Measurements from ENCODE around the gene TDRD10. TPM values are rescaled to one million over a fixed set of nuclear protein-coding genes. Genes with fewer than 3 reads are reported as not detected.

Gene TDRD10
- total RNA-seq, 1 experiment from 2014 or later = not detected

GRCh38 chr1:154572468-154573167 lies 70.6 kb downstream of the TDRD10 start:
- DNase-seq (ENCODE audit: low spot score) = no peak
- Histone ChIP-seq H3K4me1 (ENCODE audit: insufficient read depth, low read length, poor library complexity, severe bottlenecking) (peaks cover 4% of the 10 kb centered on the region), H3K27me3 (replicated peaks; ENCODE audit: insufficient read depth, low read depth, low read length, poor library complexity) (no peaks in the 10 kb centered on the region), H3K4me3 (ENCODE audit: low read depth, low read length, poor library complexity, severe bottlenecking) (no peak overlapping the region), H3K9me3 (ENCODE audit: low read depth, low read length, poor library complexity, severe bottlenecking) (no peaks in the 10 kb centered on the region), H3K36me3 (ENCODE audit: insufficient read depth, low read length, poor library complexity, severe bottlenecking) (no peaks in the 10 kb centered on the region), H3K27ac (ENCODE audit: low read depth, low read length, poor library complexity, severe bottlenecking) (no peak overlapping the region)
- BruUV-seq (replicated peaks) = no TSS peak
- CTCF ChIA-PET = interaction anchor here (1.1 kb wide), 1 partner anchor 13 kb away, joined by 5 read pairs; no protein-coding TSS in a partner anchor
- POLR2A ChIA-PET (ENCODE audit: low non-redundant PET) = no interaction called here
- intact Hi-C loops (cut with micrococcal nuclease; ENCODE audit: unreplicated experiment) = no loop called here
- TF ChIP-seq, protein P1, sequence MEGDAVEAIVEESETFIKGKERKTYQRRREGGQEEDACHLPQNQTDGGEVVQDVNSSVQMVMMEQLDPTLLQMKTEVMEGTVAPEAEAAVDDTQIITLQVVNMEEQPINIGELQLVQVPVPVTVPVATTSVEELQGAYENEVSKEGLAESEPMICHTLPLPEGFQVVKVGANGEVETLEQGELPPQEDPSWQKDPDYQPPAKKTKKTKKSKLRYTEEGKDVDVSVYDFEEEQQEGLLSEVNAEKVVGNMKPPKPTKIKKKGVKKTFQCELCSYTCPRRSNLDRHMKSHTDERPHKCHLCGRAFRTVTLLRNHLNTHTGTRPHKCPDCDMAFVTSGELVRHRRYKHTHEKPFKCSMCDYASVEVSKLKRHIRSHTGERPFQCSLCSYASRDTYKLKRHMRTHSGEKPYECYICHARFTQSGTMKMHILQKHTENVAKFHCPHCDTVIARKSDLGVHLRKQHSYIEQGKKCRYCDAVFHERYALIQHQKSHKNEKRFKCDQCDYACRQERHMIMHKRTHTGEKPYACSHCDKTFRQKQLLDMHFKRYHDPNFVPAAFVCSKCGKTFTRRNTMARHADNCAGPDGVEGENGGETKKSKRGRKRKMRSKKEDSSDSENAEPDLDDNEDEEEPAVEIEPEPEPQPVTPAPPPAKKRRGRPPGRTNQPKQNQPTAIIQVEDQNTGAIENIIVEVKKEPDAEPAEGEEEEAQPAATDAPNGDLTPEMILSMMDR (conservative IDR thresholded peaks at IDR 0.05; ENCODE audit: low read depth, low read length) = no peak
- TF ChIP-seq EZH2 (IDR thresholded peaks at IDR 0.05; ENCODE audit: borderline replicate concordance, low read depth, low read length, poor library complexity, severe bottlenecking) = no peak

DNA sequence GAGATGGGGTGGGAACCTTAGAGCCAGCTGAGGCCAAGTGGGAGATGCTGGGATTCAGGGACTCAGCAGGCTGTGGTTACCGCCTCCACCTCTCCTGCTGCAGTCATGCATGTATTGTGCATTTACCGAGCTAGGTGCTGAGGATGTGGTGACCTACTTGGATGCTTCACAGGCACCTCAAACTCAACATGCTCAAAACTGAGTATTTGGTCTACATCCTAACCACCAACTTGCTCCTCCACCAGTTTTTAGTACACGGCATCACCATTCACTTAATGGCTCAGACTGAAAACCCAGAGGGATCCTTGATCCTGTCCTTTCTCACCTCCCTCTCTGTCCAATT lies 71.1 kb downstream of the TDRD10 start:
- no peak for DNase-seq (ENCODE audit: low spot score)
- Histone ChIP-seq H3K36me3 (ENCODE audit: insufficient read depth, low read length, poor library complexity, severe bottlenecking) (no peaks in the 10 kb centered on the region), H3K27me3 (replicated peaks; ENCODE audit: insufficient read depth, low read depth, low read length, poor library complexity) (no peaks in the 10 kb centered on the region), H3K4me3 (ENCODE audit: low read depth, low read length, poor library complexity, severe bottlenecking) (no peak overlapping the region), H3K27ac (ENCODE audit: low read depth, low read length, poor library complexity, severe bottlenecking) (no peak overlapping the region), H3K4me1 (ENCODE audit: insufficient read depth, low read length, poor library complexity, severe bottlenecking) (peaks cover under 1% of the 10 kb centered on the region), H3K9me3 (ENCODE audit: low read depth, low read length, poor library complexity, severe bottlenecking) (no peaks in the 10 kb centered on the region)
- intact Hi-C loops (cut with micrococcal nuclease; ENCODE audit: unreplicated experiment) = no loop called here
- ChIA-PET POLR2A (ENCODE audit: low non-redundant PET) (no interaction called here), CTCF (interaction anchor here (1.1 kb wide), 1 partner anchor 14 kb away, joined by 5 read pairs; no protein-coding TSS in a partner anchor)
- BruUV-seq (replicated peaks) = no TSS peak
- TF ChIP-seq EZH2 (IDR thresholded peaks at IDR 0.05; ENCODE audit: borderline replicate concordance, low read depth, low read length, poor library complexity, severe bottlenecking) = no peak
- TF ChIP-seq, protein P1 (conservative IDR thresholded peaks at IDR 0.05; ENCODE audit: low read depth, low read length) = no peak

GRCh38 chr1:154574716-154575115 lies 72.7 kb downstream of the TDRD10 start:
- intact Hi-C loops (cut with micrococcal nuclease; ENCODE audit: unreplicated experiment) = no loop called here
- TF ChIP-seq, protein P1 (conservative IDR thresholded peaks at IDR 0.05; ENCODE audit: low read depth, low read length) = no peak
- TF ChIP-seq EZH2 (IDR thresholded peaks at IDR 0.05; ENCODE audit: borderline replicate concordance, low read depth, low read length, poor library complexity, severe bottlenecking) = no peak
- CTCF ChIA-PET = no interaction called here
- Histone ChIP-seq H3K36me3 (ENCODE audit: insufficient read depth, low read length, poor library complexity, severe bottlenecking) (peaks cover 16% of the 10 kb centered on the region), H3K4me3 (ENCODE audit: low read depth, low read length, poor library complexity, severe bottlenecking) (no peak overlapping the region), H3K27ac (ENCODE audit: low read depth, low read length, poor library complexity, severe bottlenecking) (no peak overlapping the region), H3K4me1 (ENCODE audit: insufficient read depth, low read length, poor library complexity, severe bottlenecking) (no peaks in the 10 kb centered on the region), H3K9me3 (ENCODE audit: low read depth, low read length, poor library complexity, severe bottlenecking) (no peaks in the 10 kb centered on the region), H3K27me3 (replicated peaks; ENCODE audit: insufficient read depth, low read depth, low read length, poor library complexity) (no peaks in the 10 kb centered on the region)
- BruUV-seq (replicated peaks) = no TSS peak
- DNase-seq (ENCODE audit: low spot score) = peak; percentile 35
- POLR2A ChIA-PET (ENCODE audit: low non-redundant PET) = interaction anchor here (0.6 kb wide), 2 partner anchors 69 to 338 kb away, joined by 3 to 4 read pairs; no protein-coding TSS in a partner anchor

All from A673 (cell line).